Caco-2 (cell line): ENCODE data around the gene TSR3. TPM values are rescaled to one million over a fixed set of nuclear protein-coding genes. Genes with fewer than 3 reads are reported as not detected.

Experiments
- BruUV-seq: library from RNA; stranded (reverse); fragments of 400-500 nt; replicated peaks from 2 replicates; lab custom pipeline; 2021; lab: Mats Ljungman, UMichigan
- CTCF ChIA-PET: fragments of 300-600 bp; sonication (Branson Sonifier 250); formaldehyde crosslinking; loops from one replicate; lab custom pipeline; 2022; ENCODE audit warnings: antibody characterized with exemption; lab: Charles Lee
- POLR2A ChIA-PET: fragments of 300-600 bp; sonication (Branson Sonifier 250); formaldehyde crosslinking; loops from one replicate; lab custom pipeline; 2022; ENCODE audit warnings: antibody characterized with exemption; lab: Charles Lee
- DNase-seq, 2 experiments: peaks; one replicate each; pipeline versions ENCODE4 v3.0.0 to v3.0.0-alpha.2; 2020 to 2022
- H3K27me3 ChIP-seq: replicated peaks from 2 replicates; pipeline ENCODE4 v1.6.0; 2011; ENCODE audit warnings: low read length; ENCODE audit not compliant: control insufficient read depth, insufficient read depth
- H3K36me3 ChIP-seq: 2 replicates; pipeline ENCODE4 v1.5.1; 2011; ENCODE audit warnings: low read length; ENCODE audit not compliant: control insufficient read depth, insufficient read depth
- H3K4me1 ChIP-seq: fragments of 250-450 bp; sonication (Bioruptor Pico); 2 replicates; pipeline ENCODE4 v1.5.1; 2020; ENCODE audit warnings: mild to moderate bottlenecking
- H3K4me3 ChIP-seq: 2 replicates; pipeline ENCODE4 v1.5.1; 2011; ENCODE audit warnings: low read depth, mild to moderate bottlenecking, control low read depth, low read length
- H3K9me3 ChIP-seq: fragments of 250-450 bp; sonication (Bioruptor Pico); 2 replicates; pipeline ENCODE4 v1.5.1; 2020; ENCODE audit warnings: mild to moderate bottlenecking, moderate library complexity
- H3K27ac Mint-ChIP-seq: one replicate; pipeline ENCODE4 v1.8.0; 2022; ENCODE audit warnings: mixed read lengths; ENCODE audit not compliant: unreplicated experiment
- H3K27me3 Mint-ChIP-seq: one replicate; pipeline ENCODE4 v1.8.0; 2022; ENCODE audit warnings: mixed read lengths; ENCODE audit not compliant: insufficient read depth, unreplicated experiment
- H3K36me3 Mint-ChIP-seq: one replicate; pipeline ENCODE4 v1.8.0; 2022; ENCODE audit warnings: mild to moderate bottlenecking, mixed read lengths; ENCODE audit not compliant: insufficient read depth, unreplicated experiment
- H3K4me1 Mint-ChIP-seq: one replicate; pipeline ENCODE4 v1.8.0; 2022; ENCODE audit warnings: low read depth, mixed read lengths; ENCODE audit not compliant: unreplicated experiment
- H3K4me3 Mint-ChIP-seq: one replicate; pipeline ENCODE4 v1.8.0; 2022; ENCODE audit warnings: mild to moderate bottlenecking, moderate library complexity, mixed read lengths; ENCODE audit not compliant: unreplicated experiment
- H3K9me3 Mint-ChIP-seq: one replicate; pipeline ENCODE4 v1.8.0; 2022; ENCODE audit warnings: mixed read lengths; ENCODE audit not compliant: unreplicated experiment
- CTCF ChIP-seq, 2 experiments: fragments of 200-600 bp in 1 of 2; IDR thresholded peaks; 1 replicate in 1 of 2; 2 replicates in 1 of 2; pipeline versions ENCODE4 v1.5.1 to v1.8.0; 2011 to 2022; ENCODE audit warnings: antibody characterized with exemption in 1 of 2, control low read depth in 1 of 2, inconsistent platforms in 1 of 2, low read depth in 1 of 2, low read length in 1 of 2, mild to moderate bottlenecking in 1 of 2, moderate library complexity in 1 of 2; ENCODE audit not compliant: insufficient read depth in 1 of 2, severe bottlenecking in 1 of 2, unreplicated experiment in 1 of 2
- intact Hi-C: fragments of 100-400 bp; cut with micrococcal nuclease; formaldehyde crosslinking; loops from one replicate; pipeline ENCODE4 v1.10.0; 2022; ENCODE audit not compliant: unreplicated experiment
- total RNA-seq: library from RNA; stranded (reverse); gene quantifications from 2 replicates; pipeline ENCODE4 v1.2.3, GENCODE V29; 2022

Gene TSR3
- total RNA-seq, 1 experiment from 2014 or later: 48.6 TPM

GRCh38 chr16:1325673-1326371 is 25.9 kb downstream of the TSR3 start:
- H3K4me1 ChIP-seq: no peaks in the 10 kb centered on the region
- H3K27me3 Mint-ChIP-seq: no peaks in the 10 kb centered on the region
- no peak for DNase-seq
- no peak overlapping the region for H3K27ac Mint-ChIP-seq
- no peak for TF ChIP-seq CTCF (IDR thresholded peaks at IDR 0.05; ENCODE audit: insufficient read depth in 1 of 2, low read depth in 1 of 2, low read length in 1 of 2, severe bottlenecking in 1 of 2, unreplicated experiment in 1 of 2)
- ChIA-PET POLR2A (no interaction called here), CTCF (no interaction called here)
- H3K36me3 Mint-ChIP-seq: peaks cover 18% of the 10 kb centered on the region
- H3K36me3 ChIP-seq: peaks cover 2% of the 10 kb centered on the region
- H3K9me3 Mint-ChIP-seq: no peaks in the 10 kb centered on the region
- no TSS peak for BruUV-seq
- intact Hi-C loops: no loop called here
- no peaks in the 10 kb centered on the region for H3K27me3 ChIP-seq
- no peaks in the 10 kb centered on the region for H3K9me3 ChIP-seq
- H3K4me1 Mint-ChIP-seq: no peaks in the 10 kb centered on the region
- no peak overlapping the region for H3K4me3 ChIP-seq
- no peak overlapping the region for H3K4me3 Mint-ChIP-seq

GRCh38 chr16:1325261-1325660 is 26.4 kb downstream of the TSR3 start:
- Histone ChIP-seq H3K9me3 (no peaks in the 10 kb centered on the region), H3K4me1 (no peaks in the 10 kb centered on the region), H3K36me3 (peaks cover 2% of the 10 kb centered on the region), H3K27me3 (no peaks in the 10 kb centered on the region), H3K4me3 (no peak overlapping the region)
- peaks cover 22% of the 10 kb centered on the region for H3K36me3 Mint-ChIP-seq
- no peak for DNase-seq
- ChIA-PET POLR2A (no interaction called here), CTCF (interaction anchor here (0.6 kb wide), 1 partner anchor 295 kb away, joined by 3 read pairs; no protein-coding TSS in a partner anchor)
- no TSS peak for BruUV-seq
- no peaks in the 10 kb centered on the region for H3K4me1 Mint-ChIP-seq
- intact Hi-C loops: no loop called here
- no peak for TF ChIP-seq CTCF (IDR thresholded peaks at IDR 0.05; ENCODE audit: insufficient read depth in 1 of 2, low read depth in 1 of 2, low read length in 1 of 2, severe bottlenecking in 1 of 2, unreplicated experiment in 1 of 2)
- no peaks in the 10 kb centered on the region for H3K9me3 Mint-ChIP-seq
- H3K4me3 Mint-ChIP-seq: no peak overlapping the region
- no peak overlapping the region for H3K27ac Mint-ChIP-seq
- H3K27me3 Mint-ChIP-seq: no peaks in the 10 kb centered on the region

GRCh38 chr16:1324286-1324826 is 27.3 kb downstream of the TSR3 start:
- H3K9me3 Mint-ChIP-seq: no peaks in the 10 kb centered on the region
- no peak overlapping the region for H3K4me3 Mint-ChIP-seq
- H3K4me1 Mint-ChIP-seq: no peaks in the 10 kb centered on the region
- no peak for TF ChIP-seq CTCF (IDR thresholded peaks at IDR 0.05; ENCODE audit: insufficient read depth in 1 of 2, low read depth in 1 of 2, low read length in 1 of 2, severe bottlenecking in 1 of 2, unreplicated experiment in 1 of 2)
- Histone ChIP-seq H3K36me3 (peaks cover 2% of the 10 kb centered on the region), H3K27me3 (no peaks in the 10 kb centered on the region), H3K9me3 (no peaks in the 10 kb centered on the region), H3K4me1 (no peaks in the 10 kb centered on the region), H3K4me3 (no peak overlapping the region)
- no TSS peak for BruUV-seq
- DNase-seq: no peak
- ChIA-PET CTCF (interaction anchor here (0.7 kb wide), 1 partner anchor 230 kb away, joined by 3 read pairs; no protein-coding TSS in a partner anchor), POLR2A (no interaction called here)
- peaks cover 31% of the 10 kb centered on the region for H3K36me3 Mint-ChIP-seq
- H3K27ac Mint-ChIP-seq: no peak overlapping the region
- intact Hi-C loops: no loop called here
- H3K27me3 Mint-ChIP-seq: no peaks in the 10 kb centered on the region
